Stimulated activated CD4-positive, alpha-beta T cell treated with anti-CD3 and anti-CD28 coated beads, Interleukin-1b, Interleukin-23, amount 100 ng/mL, for 1 hour (primary cell): Measurements from ENCODE around the gene GIMAP2.

ENCODE experiments used
- DNase-seq, 2 donors: peaks; one replicate each; pipeline ENCODE4 v3.0.0-alpha.2; 2020; ENCODE audit warnings: low read depth in 2 of 2

The GIMAP2 gene

GRCh38 chr7:150733482-150734095 lies 48.1 kb downstream of the GIMAP2 start:
- no peak for DNase-seq

- DNase-seq, result no peak
Measured at GRCh38 chr7:150734254-150734653, 48.7 kb downstream of the GIMAP2 start.

GRCh38 chr7:150735596-150736358 lies 50.3 kb downstream of the GIMAP2 start:
- no peak for DNase-seq

- DNase-seq, result no peak
Measured at GRCh38 chr7:150736864-150737263, 51.4 kb downstream of the GIMAP2 start.

- DNase-seq, result no peak
Measured at GRCh38 chr7:150737265-150738055, 52.0 kb downstream of the GIMAP2 start, which contains the start of gene GIMAP5. Gene GIMAP5 (plus strand): TSS chr7:150737418. CDS start chr7:150740885, 3,467 bp downstream.

GRCh38 chr7:150738092-150738491 lies 52.6 kb downstream of the GIMAP2 start:
- DNase-seq, result no peak

GRCh38 chr7:150738591-150739001 lies 53.1 kb downstream of the GIMAP2 start:
- DNase-seq, result no peak

- DNase-seq, result no peak
Measured at GRCh38 chr7:150739033-150739432, 53.5 kb downstream of the GIMAP2 start.

GRCh38 chr7:150740053-150740452 lies 54.5 kb downstream of the GIMAP2 start:
- no peak for DNase-seq

GRCh38 chr7:150742286-150742968 lies 56.9 kb downstream of the GIMAP2 start:
- no peak for DNase-seq
